Fibroblast of peridontal ligament (primary cell): ENCODE measurements around the gene CLMN.
A peak's percentile ranks its signal among the peaks of the same experiment; 100 is the strongest.

Experiments
- DNase-seq: peaks from one replicate; pipeline ENCODE4 v3.0.0-alpha.2; 2010; ENCODE audit errors: extremely low read depth

Gene CLMN

DNA sequence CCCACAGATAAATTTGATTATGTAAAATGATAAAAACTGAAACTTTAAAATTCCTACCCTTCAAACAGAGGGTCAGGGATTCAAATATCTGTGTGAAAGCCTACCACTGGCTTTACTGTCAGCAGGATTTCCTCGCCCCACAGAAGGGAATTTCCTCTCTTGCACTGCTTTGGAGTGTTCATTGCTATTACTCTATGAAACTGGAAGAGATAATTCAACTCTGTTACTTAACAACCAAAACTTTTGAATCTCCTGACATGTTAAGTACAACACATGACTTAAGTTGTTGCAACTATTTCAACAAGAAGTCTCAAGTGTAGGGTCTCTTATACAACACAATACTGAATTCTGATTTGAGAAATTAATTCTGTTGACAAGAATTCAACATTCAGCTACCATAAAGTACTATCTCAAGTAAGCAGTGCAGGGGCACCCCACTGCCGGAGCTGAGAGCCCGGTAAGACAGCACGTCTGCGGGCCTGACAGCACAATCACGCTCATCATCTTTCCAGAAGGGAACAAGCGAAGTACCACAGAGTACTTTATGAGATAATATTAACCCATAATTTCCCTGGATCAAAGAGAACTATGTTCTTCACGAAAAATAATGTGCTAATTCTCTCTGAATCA is 185.3 kb downstream of the CLMN start:
- peak; percentile 45 for DNase-seq

DNA sequence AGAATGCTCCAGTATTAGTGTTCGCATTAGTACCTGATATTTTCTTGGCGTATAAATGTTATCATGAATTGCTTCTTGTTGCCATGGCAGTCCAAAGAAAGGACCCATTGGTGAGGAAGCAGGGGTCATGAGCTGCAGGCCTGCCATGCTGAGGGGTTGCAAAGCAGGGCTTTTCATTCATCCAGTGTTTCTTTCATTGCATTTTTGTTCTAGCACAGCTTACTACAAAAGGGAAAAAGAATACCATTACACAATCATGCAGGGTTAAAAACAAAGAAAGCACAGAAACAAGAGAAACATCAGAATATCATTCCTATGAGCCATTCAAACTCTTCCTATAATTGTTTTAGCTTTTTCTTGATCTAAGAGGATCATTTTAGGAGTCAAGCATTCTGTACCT is 186.4 kb downstream of the CLMN start:
- DNase-seq, result no peak

DNA sequence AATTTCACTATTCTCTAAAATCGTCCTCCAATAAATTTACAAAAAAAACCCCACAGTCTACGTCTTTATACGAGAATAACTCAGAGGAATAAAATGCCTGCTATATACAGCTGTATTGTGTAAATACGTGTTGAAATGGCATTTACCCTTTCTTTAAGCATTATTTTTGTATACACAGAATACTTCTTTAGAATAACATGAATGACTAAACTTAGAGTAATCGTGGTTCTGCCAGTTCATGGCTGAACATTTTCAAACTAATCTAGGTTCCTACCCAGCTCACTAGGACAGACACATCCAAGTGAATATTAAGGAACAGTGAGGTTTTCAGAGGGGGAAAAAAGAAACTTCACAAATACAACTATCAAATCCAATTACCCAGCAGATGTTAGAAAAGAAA is 186.9 kb downstream of the CLMN start:
- DNase-seq, result peak; percentile 31
